Ramos (cell line): ENCODE data around the gene DMC1.

Experiments used
- in situ Hi-C: fragments of 300-500 bp; cut with MboI; formaldehyde crosslinking; loops from one replicate; pipeline ENCODE4 v1.14.3; 2022; ENCODE audit warnings: low sequenced_read_pairs; ENCODE audit not compliant: unreplicated experiment

DMC1 gene

GRCh38 chr22:38567531-38568285, 2.3 kb downstream of the DMC1 start:
- in situ Hi-C loops = no loop called here

DNA sequence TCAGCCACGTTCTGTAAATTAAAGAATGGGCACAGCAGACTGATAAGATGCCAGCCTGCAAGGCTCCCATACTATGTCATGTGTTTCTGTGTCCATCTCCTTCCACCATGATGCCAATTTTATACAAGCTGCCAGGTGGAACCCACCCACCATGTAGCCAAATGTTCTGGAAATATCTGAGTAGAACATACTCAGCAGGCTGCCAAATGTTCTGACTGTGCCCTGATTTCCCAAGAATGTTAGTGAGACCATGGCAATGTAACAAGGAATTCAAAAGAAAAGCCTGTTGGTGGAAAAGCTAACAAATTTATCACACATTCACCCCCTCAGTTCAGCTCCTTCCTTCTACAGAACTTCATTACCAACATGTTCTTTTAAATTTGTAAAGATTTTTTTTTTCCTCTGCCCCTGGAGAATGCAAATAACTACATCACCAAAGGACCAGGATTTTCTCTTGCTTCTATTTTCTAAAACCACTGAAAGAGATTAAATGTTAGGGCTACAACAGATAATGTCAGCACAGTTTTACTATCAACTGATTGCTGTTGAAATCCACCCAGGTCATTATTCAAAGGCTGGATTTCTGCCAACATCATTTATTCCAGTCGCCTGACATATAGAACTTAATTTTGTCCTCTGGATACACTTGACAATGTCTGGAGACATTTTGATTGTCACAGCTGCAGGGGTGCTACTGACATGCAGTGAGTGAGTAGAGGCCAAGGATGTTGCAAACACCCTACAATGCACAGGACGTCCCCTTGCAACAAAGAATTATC, 3.1 kb downstream of the DMC1 start:
- in situ Hi-C loops = no loop called here

GRCh38 chr22:38565441-38565840, 4.5 kb downstream of the DMC1 start:
- in situ Hi-C loops = no loop called here

GRCh38 chr22:38564669-38565068, 5.3 kb downstream of the DMC1 start:
- in situ Hi-C loops = no loop called here

- in situ Hi-C loops = no loop called here
Measured at GRCh38 chr22:38554281-38554680, 15.7 kb downstream of the DMC1 start.

GRCh38 chr22:38549101-38549894, 20.7 kb downstream of the DMC1 start:
- in situ Hi-C loops = no loop called here

- in situ Hi-C loops = no loop called here
Measured at GRCh38 chr22:38540701-38541100, 29.3 kb downstream of the DMC1 start.

DNA sequence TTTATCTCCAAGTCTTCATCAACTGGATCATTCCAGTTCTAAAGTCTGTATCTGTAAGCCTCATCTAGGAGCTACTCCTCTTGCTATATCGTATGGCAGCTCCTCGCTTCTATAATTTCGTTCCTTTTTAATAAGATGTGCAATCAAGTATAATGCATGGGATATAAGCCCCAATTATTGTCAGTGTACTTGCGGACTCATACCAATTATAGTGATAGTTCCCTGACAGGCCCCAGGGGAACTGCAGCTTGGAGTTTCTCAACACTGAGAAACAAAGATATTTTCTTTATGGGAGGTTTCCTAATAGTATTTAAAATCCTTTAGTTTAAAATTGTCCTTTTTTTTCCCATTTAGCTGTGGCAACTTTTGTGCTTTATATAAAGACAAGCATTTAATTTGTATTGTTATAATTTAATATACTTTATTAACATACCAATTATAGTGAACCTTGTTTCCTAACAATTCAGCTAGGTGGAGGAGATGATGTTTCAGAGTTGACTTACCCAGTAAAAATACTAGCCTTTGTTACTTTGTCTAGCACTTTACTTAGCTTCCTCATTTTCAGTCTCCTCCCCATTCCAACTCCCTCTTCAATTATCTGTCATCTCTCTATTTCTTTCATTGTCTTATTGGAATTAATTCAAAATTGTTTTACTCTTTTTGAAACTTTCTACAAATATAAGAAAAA, 38.6 kb downstream of the DMC1 start:
- in situ Hi-C loops = no loop called here

DNA sequence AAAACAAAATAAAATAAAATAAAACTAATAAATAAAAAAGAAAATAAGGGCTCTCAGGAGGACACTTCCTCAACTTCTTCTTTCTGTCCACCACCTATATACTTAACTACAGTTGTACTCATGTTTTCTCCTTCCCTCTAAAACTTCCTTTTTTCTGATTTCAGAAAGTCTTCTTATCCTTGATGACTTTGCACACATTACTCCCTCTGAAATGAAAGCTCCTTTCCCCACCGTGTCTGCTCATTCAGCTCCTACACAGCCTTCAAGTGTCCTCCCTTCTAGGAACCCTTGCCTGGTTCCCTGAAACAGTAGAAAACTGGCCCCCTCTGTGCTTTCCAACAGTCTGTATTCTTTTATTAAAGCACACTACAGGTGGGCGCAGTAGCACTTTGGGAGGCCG, 45.6 kb downstream of the DMC1 start:
- in situ Hi-C loops = no loop called here

DNA sequence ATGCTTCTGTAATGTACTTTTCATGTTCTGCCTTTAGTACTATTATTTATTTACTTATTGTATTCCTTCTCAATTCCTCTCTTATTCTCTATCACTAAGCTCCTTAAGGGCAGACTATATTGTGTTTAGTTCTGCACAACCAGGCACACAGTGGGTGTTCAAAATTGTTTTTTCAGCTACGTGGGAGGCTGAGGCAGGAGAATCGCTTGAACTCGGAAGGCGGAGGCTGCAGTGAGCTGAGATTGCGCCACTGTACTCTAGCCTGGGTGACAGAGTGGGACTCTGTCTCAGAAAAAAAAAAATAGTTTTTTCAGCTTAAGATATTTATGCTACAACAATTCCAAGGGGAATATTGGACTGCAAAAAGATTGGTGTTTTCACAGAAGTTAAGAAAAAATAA, 46.5 kb downstream of the DMC1 start:
- in situ Hi-C loops = no loop called here

DNA sequence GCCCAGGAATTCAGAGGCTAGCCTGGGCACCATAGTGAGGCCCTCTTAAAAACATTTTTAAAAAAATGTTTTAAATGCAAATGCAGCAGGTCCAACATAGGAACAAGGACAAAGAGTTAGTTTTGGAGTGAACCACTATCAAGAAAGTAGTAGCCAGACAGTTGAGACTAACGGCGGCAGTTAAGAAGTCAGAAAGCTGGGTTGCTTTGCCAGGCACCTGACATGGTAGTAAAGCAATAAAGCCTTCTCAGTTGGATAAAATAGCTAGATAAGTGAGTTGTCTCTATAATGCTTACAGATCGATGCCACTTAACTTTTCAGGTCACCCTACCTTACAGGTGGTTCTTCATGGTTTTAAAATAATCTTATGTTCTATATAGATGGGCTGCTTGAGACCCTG, 47.0 kb downstream of the DMC1 start:
- in situ Hi-C loops = no loop called here

GRCh38 chr22:38519453-38520250, 50.3 kb downstream of the DMC1 start:
- in situ Hi-C loops = no loop called here

- in situ Hi-C loops = no loop called here
Measured at GRCh38 chr22:38518620-38519019, 51.4 kb downstream of the DMC1 start.

DNA sequence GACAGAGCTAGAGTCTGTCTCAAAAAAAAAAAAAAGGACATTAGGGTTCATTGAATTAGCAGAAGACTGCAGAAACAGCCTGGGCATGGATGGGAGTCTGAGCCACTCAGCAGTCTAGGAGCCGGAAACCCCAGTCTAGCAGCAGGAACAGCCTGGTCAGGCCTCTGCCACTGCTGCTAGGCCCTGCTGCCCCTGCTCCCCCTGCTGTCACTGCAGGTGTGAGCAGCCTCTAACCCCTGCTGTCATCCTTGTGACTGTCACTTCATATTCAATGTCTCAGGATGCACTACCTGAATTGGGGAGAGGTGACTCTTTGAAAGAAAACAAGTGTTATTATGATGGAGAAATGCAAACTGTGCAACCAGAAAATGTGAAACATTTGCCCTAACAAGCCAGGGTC, 56.9 kb downstream of the DMC1 start:
- in situ Hi-C loops = no loop called here

- in situ Hi-C loops = no loop called here
Measured at GRCh38 chr22:38510416-38510970, 59.5 kb downstream of the DMC1 start.

DNA sequence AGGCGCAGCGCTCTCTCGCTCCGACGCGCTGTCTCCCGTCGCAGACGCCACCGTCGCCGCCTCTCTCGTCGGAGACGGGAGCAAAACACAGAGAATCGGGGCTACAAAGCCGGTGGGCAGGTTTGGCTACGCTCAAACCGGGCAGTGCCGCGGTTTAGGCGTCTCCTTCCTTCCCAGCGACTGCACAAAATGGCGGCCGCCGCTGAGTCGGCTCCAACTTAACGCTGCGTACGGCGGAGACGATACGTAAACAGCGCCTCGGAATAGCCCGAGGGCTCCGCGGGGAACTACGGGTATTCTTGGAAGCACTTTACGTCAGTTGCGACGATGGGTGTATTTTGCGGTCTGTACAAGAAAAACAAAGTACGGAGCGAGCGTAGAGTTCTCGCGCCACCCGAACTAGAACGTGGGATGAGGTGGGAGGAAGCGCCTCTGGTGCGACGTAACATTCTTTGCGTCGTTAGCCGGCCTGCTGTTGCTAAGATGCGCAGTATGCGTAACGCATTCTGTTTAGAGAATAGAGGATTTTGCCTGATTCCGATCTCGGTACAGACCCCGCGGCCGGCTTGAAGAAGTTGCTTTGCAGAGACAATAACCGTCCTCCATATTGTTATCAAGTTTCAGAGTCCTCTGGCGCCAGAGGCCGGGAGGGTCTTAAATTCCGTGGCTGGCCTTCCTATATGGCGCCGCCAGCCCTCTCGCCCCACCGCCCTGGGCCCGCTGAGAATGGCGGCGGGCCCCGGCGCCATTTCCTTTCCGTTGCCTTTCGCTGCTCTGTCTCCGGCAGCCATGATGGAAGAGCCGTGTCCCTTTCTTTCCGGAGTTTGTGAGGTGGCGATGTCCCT, 63.6 kb downstream of the DMC1 start, which contains the start of gene DDX17:
Gene DDX17, minus strand, starts transcription at position 194 of the 845 bp plus-strand sequence.
- in situ Hi-C loops = no loop called here

- in situ Hi-C loops = no loop called here
Measured at GRCh38 chr22:38505541-38506117, 64.4 kb downstream of the DMC1 start.
